Tibial nerve (tissue), 4 donors: ENCODE results near the gene RTKN.

Source experiments
- CTCF ChIP-seq, 5 experiments: fragments of 200-600 bp in 3 of 5; fragments of 450-650 bp in 2 of 5; sonication (generic) in 3 of 5; IDR thresholded peaks; one replicate each; pipeline ENCODE4 v1.5.1; 2016 to 2019; ENCODE audit warnings: antibody characterized with exemption in 5 of 5, mild to moderate bottlenecking in 3 of 5, moderate library complexity in 2 of 5
- EP300 ChIP-seq, 2 donors: sonication (generic); formaldehyde crosslinking; IDR thresholded peaks; one replicate each; pipeline ENCODE4 v1.6.1; 2017; ENCODE audit warnings: antibody characterized with exemption in 2 of 2, mild to moderate bottlenecking in 1 of 2
- POLR2A ChIP-seq, 2 donors: fragments of 450-650 bp; IDR thresholded peaks; one replicate each; pipeline ENCODE4 v1.6.1; 2017; ENCODE audit warnings: antibody characterized with exemption in 2 of 2, mild to moderate bottlenecking in 2 of 2, moderate library complexity in 2 of 2

- TF ChIP-seq EP300 (IDR thresholded peaks at IDR 0.05) (no peak), CTCF (IDR thresholded peaks at IDR 0.05) (no peak), POLR2A (IDR thresholded peaks at IDR 0.05) (no peak)
Measured at GRCh38 chr2:74462786-74463105, 21.0 kb upstream of the RTKN start.
